Activated naive CD8-positive, alpha-beta T cell (primary cell): ENCODE results near the gene FNDC1.

Experiments used
- H3K27ac Mint-ChIP-seq: one replicate; pipeline ENCODE4 v1.8.0; 2021; ENCODE audit warnings: mixed read lengths
- H3K27me3 Mint-ChIP-seq: one replicate; pipeline ENCODE4 v1.8.0; 2021; ENCODE audit warnings: mixed read lengths
- H3K36me3 Mint-ChIP-seq: one replicate; pipeline ENCODE4 v1.8.0; 2021; ENCODE audit warnings: mixed read lengths
- H3K4me1 Mint-ChIP-seq: one replicate; pipeline ENCODE4 v1.8.0; 2021; ENCODE audit warnings: low read depth, mixed read lengths
- H3K4me3 Mint-ChIP-seq: one replicate; pipeline ENCODE4 v1.8.0; 2021; ENCODE audit warnings: mild to moderate bottlenecking, mixed read lengths
- H3K9me3 Mint-ChIP-seq: one replicate; pipeline ENCODE4 v1.8.0; 2021; ENCODE audit warnings: low read depth, mixed read lengths

The FNDC1 gene

DNA sequence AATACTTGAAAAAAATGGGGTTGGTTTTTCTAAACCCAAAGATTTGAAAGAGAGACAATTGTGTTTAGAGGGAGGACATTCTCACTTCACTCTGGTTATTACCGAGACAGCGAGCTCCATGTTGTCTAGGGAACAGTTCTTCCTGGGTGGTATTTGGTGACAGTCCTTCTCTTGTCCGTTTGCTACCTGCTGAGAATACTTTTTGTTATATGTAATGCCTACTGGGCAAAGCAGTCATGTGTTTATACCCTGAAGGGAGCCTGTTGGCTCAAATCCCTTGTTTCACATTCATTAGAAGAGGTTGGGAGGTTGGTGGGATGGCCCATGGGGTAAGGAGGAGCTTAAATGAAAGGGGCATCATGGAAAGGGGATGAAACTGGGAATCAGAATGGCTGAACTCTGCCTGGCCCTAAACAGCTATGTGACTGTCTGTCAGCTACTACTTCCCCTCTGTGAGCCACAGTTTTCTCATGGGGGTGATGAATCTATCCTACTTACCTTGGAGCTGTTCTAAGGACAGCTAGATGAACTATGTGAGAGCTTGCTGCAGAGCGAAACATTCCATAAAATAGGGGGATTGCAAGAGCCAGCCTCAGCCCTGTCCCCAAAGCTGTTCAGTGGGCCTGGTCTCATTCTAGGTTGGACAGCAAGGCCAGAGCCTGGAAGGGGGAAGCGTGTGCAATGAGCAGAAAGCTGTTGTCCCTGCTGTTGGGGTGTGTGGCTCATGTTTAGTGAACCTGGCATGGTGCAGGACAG, 43.5 kb downstream of the FNDC1 start:
- Mint-ChIP-seq H3K36me3 (no peaks in the 10 kb centered on the region), H3K27ac (no peak overlapping the region), H3K4me1 (no peaks in the 10 kb centered on the region), H3K4me3 (no peak overlapping the region), H3K9me3 (no peaks in the 10 kb centered on the region), H3K27me3 (no peaks in the 10 kb centered on the region)

- peaks cover 7% of the 10 kb centered on the region for H3K27me3 Mint-ChIP-seq
- no peaks in the 10 kb centered on the region for H3K36me3 Mint-ChIP-seq
- H3K9me3 Mint-ChIP-seq = no peaks in the 10 kb centered on the region
- no peak overlapping the region for H3K27ac Mint-ChIP-seq
- H3K4me3 Mint-ChIP-seq = no peak overlapping the region
- no peaks in the 10 kb centered on the region for H3K4me1 Mint-ChIP-seq
Measured at GRCh38 chr6:159213405-159213804, 44.2 kb downstream of the FNDC1 start.

- Mint-ChIP-seq H3K27me3 (peaks cover 9% of the 10 kb centered on the region), H3K9me3 (no peaks in the 10 kb centered on the region), H3K27ac (no peak overlapping the region), H3K4me3 (no peak overlapping the region), H3K36me3 (no peaks in the 10 kb centered on the region), H3K4me1 (no peaks in the 10 kb centered on the region)
Measured at GRCh38 chr6:159214281-159214680, 45.1 kb downstream of the FNDC1 start.

- H3K4me3 Mint-ChIP-seq = no peak overlapping the region
- no peaks in the 10 kb centered on the region for H3K4me1 Mint-ChIP-seq
- H3K27ac Mint-ChIP-seq = no peak overlapping the region
- peaks cover 11% of the 10 kb centered on the region for H3K27me3 Mint-ChIP-seq
- H3K9me3 Mint-ChIP-seq = no peaks in the 10 kb centered on the region
- no peaks in the 10 kb centered on the region for H3K36me3 Mint-ChIP-seq
Measured at GRCh38 chr6:159217595-159218275, 48.5 kb downstream of the FNDC1 start.

- no peaks in the 10 kb centered on the region for H3K9me3 Mint-ChIP-seq
- H3K27me3 Mint-ChIP-seq = peaks cover 11% of the 10 kb centered on the region
- no peaks in the 10 kb centered on the region for H3K36me3 Mint-ChIP-seq
- H3K4me1 Mint-ChIP-seq = no peaks in the 10 kb centered on the region
- no peak overlapping the region for H3K27ac Mint-ChIP-seq
- H3K4me3 Mint-ChIP-seq = no peak overlapping the region
Measured at GRCh38 chr6:159220093-159220492, 50.9 kb downstream of the FNDC1 start.

GRCh38 chr6:159221486-159222170, 52.4 kb downstream of the FNDC1 start:
- Mint-ChIP-seq H3K27ac (no peak overlapping the region), H3K4me1 (no peaks in the 10 kb centered on the region), H3K9me3 (no peaks in the 10 kb centered on the region), H3K4me3 (no peak overlapping the region), H3K36me3 (no peaks in the 10 kb centered on the region), H3K27me3 (peaks cover 12% of the 10 kb centered on the region)

GRCh38 chr6:159224452-159224851, 55.3 kb downstream of the FNDC1 start:
- no peak overlapping the region for H3K27ac Mint-ChIP-seq
- no peaks in the 10 kb centered on the region for H3K4me1 Mint-ChIP-seq
- H3K36me3 Mint-ChIP-seq = no peaks in the 10 kb centered on the region
- H3K4me3 Mint-ChIP-seq = no peak overlapping the region
- no peaks in the 10 kb centered on the region for H3K9me3 Mint-ChIP-seq
- H3K27me3 Mint-ChIP-seq = peaks cover 8% of the 10 kb centered on the region

DNA sequence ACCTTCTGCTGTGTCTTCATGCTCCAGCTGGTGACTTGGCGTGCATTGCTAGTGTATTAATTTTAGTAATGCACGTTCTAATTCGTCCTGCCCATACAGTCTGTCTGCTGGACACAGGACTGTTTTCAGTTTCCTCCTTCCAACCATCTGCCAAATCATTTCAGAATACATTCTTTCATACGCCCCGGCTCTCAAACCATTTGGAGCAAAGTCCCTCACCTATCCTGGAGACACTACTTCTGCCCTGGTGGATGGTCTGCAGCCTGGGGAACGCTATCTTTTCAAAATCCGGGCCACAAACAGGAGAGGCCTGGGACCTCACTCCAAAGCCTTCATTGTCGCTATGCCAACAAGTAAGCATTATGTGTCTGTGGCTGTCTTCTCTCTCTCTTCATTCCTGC, 60.5 kb downstream of the FNDC1 start:
- peaks cover 23% of the 10 kb centered on the region for H3K27me3 Mint-ChIP-seq

DNA sequence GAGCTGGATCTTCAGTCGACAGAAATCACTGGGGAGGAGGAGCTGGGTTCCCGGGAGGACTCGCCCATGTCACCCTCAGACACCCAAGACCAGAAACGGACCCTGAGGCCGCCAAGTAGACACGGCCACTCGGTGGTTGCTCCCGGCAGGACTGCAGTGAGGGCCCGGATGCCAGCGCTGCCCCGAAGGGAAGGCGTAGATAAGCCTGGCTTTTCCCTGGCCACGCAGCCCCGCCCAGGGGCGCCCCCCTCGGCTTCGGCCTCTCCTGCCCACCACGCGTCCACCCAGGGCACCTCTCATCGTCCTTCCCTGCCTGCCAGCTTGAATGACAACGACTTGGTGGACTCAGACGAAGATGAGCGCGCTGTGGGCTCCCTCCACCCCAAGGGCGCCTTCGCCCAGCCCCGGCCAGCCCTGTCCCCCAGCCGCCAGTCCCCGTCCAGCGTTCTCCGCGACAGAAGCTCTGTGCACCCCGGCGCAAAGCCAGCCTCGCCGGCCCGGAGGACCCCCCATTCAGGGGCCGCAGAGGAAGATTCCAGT, 63.0 kb downstream of the FNDC1 start:
- no peak overlapping the region for H3K4me3 Mint-ChIP-seq
- H3K36me3 Mint-ChIP-seq = no peaks in the 10 kb centered on the region

More for the DNA sequence above, 60.5 kb downstream of the FNDC1 start:
- Mint-ChIP-seq H3K4me1 (no peaks in the 10 kb centered on the region), H3K27ac (no peak overlapping the region), H3K36me3 (no peaks in the 10 kb centered on the region), H3K4me3 (no peak overlapping the region), H3K9me3 (no peaks in the 10 kb centered on the region)

DNA sequence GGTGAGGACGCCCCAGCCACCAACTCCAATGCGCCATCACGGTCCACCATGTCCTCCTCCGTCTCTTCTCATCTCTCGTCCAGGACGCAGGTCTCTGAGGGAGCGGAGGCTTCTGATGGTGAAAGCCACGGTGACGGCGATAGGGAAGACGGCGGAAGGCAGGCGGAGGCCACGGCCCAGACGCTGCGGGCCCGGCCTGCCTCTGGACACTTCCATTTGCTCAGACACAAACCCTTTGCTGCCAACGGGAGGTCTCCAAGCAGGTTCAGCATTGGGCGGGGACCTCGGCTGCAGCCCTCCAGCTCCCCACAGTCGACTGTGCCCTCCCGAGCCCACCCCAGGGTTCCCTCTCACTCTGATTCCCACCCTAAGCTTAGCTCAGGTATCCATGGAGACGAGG, 63.6 kb downstream of the FNDC1 start:
- no peaks in the 10 kb centered on the region for H3K36me3 Mint-ChIP-seq
- no peaks in the 10 kb centered on the region for H3K4me1 Mint-ChIP-seq
- H3K4me3 Mint-ChIP-seq = no peak overlapping the region
- no peaks in the 10 kb centered on the region for H3K9me3 Mint-ChIP-seq
- no peak overlapping the region for H3K27ac Mint-ChIP-seq
- peaks cover 37% of the 10 kb centered on the region for H3K27me3 Mint-ChIP-seq

More for the DNA sequence above, 63.0 kb downstream of the FNDC1 start:
- H3K9me3 Mint-ChIP-seq = no peaks in the 10 kb centered on the region
- H3K27ac Mint-ChIP-seq = no peak overlapping the region
- peaks cover 37% of the 10 kb centered on the region for H3K27me3 Mint-ChIP-seq
- no peaks in the 10 kb centered on the region for H3K4me1 Mint-ChIP-seq

DNA sequence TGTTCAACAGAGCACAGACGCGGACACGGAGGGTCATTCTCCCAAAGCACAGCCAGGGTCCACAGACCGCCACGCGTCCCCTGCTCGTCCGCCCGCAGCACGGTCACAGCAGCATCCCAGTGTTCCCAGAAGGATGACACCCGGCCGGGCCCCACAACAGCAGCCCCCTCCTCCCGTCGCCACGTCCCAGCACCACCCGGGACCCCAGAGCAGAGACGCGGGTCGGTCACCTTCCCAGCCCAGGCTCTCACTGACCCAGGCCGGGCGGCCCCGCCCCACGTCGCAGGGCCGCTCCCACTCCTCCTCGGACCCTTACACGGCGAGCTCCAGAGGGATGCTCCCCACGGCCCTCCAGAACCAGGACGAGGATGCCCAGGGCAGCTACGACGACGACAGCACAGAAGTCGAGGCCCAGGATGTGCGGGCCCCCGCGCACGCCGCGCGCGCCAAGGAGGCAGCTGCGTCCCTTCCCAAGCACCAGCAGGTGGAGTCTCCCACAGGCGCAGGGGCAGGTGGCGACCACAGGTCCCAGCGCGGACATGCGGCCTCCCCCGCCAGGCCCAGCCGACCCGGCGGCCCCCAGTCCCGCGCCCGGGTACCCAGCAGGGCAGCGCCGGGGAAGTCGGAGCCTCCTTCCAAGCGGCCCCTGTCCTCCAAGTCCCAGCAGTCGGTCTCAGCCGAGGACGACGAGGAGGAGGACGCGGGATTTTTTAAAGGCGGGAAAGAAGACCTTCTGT, 64.3 kb downstream of the FNDC1 start:
- no peak overlapping the region for H3K27ac Mint-ChIP-seq
- H3K27me3 Mint-ChIP-seq = peaks cover 35% of the 10 kb centered on the region
- H3K9me3 Mint-ChIP-seq = no peaks in the 10 kb centered on the region
- H3K4me3 Mint-ChIP-seq = no peak overlapping the region
- H3K4me1 Mint-ChIP-seq = no peaks in the 10 kb centered on the region
- no peaks in the 10 kb centered on the region for H3K36me3 Mint-ChIP-seq

DNA sequence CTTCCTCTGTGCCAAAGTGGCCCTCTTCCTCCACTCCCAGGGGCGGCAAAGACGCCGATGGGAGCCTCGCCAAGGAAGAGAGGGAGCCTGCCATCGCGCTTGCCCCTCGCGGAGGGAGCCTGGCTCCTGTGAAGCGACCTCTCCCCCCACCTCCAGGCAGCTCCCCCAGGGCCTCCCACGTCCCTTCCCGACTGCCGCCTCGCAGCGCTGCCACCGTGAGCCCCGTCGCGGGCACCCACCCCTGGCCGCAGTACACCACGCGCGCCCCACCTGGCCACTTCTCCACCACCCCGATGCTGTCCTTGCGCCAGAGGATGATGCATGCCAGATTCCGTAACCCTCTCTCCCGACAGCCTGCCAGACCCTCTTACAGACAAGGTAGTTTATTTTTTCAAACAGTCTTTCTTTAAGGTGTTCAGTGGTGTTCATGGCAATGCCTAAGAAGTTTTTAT, 64.9 kb downstream of the FNDC1 start:
- peaks cover 36% of the 10 kb centered on the region for H3K27me3 Mint-ChIP-seq
- no peaks in the 10 kb centered on the region for H3K36me3 Mint-ChIP-seq
- H3K27ac Mint-ChIP-seq = no peak overlapping the region
- H3K4me3 Mint-ChIP-seq = no peak overlapping the region
- no peaks in the 10 kb centered on the region for H3K9me3 Mint-ChIP-seq
- no peaks in the 10 kb centered on the region for H3K4me1 Mint-ChIP-seq

GRCh38 chr6:159238920-159239558, 69.8 kb downstream of the FNDC1 start:
- Mint-ChIP-seq H3K4me3 (no peak overlapping the region), H3K36me3 (no peaks in the 10 kb centered on the region), H3K27me3 (peaks cover 29% of the 10 kb centered on the region), H3K9me3 (no peaks in the 10 kb centered on the region), H3K4me1 (no peaks in the 10 kb centered on the region), H3K27ac (no peak overlapping the region)

DNA sequence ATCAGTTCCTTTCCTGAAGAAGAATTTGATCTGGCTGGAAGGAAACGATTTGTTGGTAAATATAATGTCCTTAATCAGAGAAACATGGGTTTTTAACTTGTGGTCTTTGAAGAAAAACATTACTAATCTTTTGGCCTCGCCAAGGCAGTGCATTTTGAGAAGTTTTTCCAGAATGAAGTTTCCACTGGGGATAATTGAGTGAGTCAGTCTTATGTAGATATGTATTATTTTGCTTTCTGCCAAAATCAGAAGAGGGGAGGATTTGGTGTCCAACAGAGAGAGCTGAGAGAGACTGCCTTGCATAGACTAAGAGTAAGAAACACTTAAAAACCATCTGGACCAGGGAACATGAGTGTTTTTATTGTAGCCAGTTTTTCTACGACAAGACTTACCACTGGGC, 79.9 kb downstream of the FNDC1 start:
- H3K9me3 Mint-ChIP-seq = peaks cover 6% of the 10 kb centered on the region
- no peak overlapping the region for H3K4me3 Mint-ChIP-seq
- peaks cover 10% of the 10 kb centered on the region for H3K27me3 Mint-ChIP-seq
- H3K36me3 Mint-ChIP-seq = peaks cover 4% of the 10 kb centered on the region
- H3K4me1 Mint-ChIP-seq = no peaks in the 10 kb centered on the region
- no peak overlapping the region for H3K27ac Mint-ChIP-seq
